ENCODE results near the gene MALSU1.

Gene MALSU1

GRCh38 chr7:23266918-23267317 lies 32.2 kb upstream of the MALSU1 start:
- no peak for TF ChIP-seq CTCF (conservative IDR thresholded peaks at IDR 0.05)
- no peak overlapping the region for H3K27ac ChIP-seq

- H3K27ac ChIP-seq = no peak overlapping the region
- no peak for TF ChIP-seq CTCF (conservative IDR thresholded peaks at IDR 0.05)
These were observed 31.8 kb upstream of the MALSU1 start for GRCh38 chr7:23267357-23267756.

GRCh38 chr7:23268167-23268566 lies 31.0 kb upstream of the MALSU1 start:
- no peak overlapping the region for H3K27ac ChIP-seq
- TF ChIP-seq CTCF (conservative IDR thresholded peaks at IDR 0.05) = no peak

GRCh38 chr7:23268746-23269145 lies 30.4 kb upstream of the MALSU1 start:
- no peak overlapping the region for H3K27ac ChIP-seq
- no peak for TF ChIP-seq CTCF (conservative IDR thresholded peaks at IDR 0.05)

GRCh38 chr7:23272275-23272674 lies 26.9 kb upstream of the MALSU1 start:
- TF ChIP-seq CTCF (conservative IDR thresholded peaks at IDR 0.05) = no peak
- H3K27ac ChIP-seq = no peak overlapping the region

- peak; percentile 93 for TF ChIP-seq CTCF (conservative IDR thresholded peaks at IDR 0.05)
- H3K27ac ChIP-seq = peak overlapping the region; percentile 76
These were observed 26.0 kb upstream of the MALSU1 start for GRCh38 chr7:23273141-23273599.

GRCh38 chr7:23275912-23276311 lies 23.2 kb upstream of the MALSU1 start:
- no peak for TF ChIP-seq CTCF (conservative IDR thresholded peaks at IDR 0.05)
- no peak overlapping the region for H3K27ac ChIP-seq

GRCh38 chr7:23276376-23276775 lies 22.8 kb upstream of the MALSU1 start:
- H3K27ac ChIP-seq = no peak overlapping the region

More at GRCh38 chr7:23276376-23276775, 22.8 kb upstream of the MALSU1 start:
- peak; percentile 14; the same call in 1 of the 2 replicates for TF ChIP-seq CTCF (conservative IDR thresholded peaks at IDR 0.05)

All from VCaP (cell line).